ENCODE measurements around the gene GATA2.

Gene GATA2

DNA sequence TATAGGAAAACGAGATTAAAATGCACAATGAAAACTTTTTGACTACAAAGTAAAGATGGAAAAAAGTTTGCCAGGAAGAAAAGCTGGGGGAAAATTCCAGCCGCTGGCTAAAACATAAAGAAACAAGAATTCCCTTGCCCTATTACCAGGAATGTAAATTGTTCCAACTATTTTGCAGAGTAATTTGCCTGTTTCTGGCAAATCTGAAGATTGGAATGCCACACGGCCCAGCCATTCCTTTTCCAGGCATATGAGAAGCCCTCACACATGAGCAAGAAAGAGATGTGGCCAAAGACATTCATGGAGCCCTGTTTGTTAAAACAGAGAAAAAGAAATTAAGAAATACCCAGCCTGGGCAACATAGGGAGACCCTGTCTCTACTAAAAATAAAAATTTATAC lies 8.4 kb upstream of the GATA2 start:
- no peak for DNase-seq (ENCODE audit: low spot score)

DNA sequence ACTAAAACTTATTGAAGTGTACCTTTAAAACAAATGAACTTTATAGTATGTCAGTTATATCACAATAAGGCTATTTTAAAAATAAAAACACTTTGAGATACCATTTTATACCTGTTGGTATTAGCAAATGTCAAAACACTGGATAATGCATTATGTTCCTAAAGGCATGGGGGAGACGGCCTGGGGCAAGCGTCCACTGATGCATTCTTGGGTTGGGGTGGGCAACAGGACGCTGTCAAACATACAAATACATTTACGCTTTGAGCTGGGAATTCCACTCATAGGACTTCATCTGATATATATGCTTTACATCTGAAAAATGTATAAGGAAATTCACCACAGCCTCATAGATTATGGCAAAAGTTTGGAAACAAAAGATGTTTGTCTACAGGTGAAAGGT lies 7.6 kb upstream of the GATA2 start:
- no peak for DNase-seq (ENCODE audit: low spot score)

DNA sequence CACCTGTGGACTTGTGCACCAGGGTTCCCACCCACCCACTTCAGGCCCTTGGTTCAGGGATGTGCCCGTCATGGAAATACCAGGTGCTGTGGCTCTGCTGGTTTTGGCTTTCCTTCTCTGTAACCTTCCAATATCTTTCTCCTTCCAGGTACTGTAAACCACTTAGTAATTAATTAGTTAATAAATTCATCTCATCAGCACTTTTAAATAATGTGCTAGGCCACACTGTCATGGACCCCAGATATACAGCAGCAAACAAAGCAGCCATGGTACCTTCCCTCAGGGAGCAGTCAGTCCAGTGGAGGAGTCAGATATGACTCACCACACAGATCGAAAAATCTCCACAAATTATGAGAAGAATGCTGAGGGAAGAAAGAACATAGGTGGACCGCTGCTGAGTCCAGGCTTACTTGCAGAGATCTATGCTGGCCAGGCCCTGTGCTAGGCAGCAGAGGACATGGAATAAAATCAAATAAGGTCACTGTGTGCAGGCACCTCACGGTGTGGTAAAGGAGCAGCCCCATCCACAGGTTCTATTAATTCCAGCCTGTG lies 6.8 kb upstream of the GATA2 start:
- DNase-seq (ENCODE audit: low spot score), result no peak

DNA sequence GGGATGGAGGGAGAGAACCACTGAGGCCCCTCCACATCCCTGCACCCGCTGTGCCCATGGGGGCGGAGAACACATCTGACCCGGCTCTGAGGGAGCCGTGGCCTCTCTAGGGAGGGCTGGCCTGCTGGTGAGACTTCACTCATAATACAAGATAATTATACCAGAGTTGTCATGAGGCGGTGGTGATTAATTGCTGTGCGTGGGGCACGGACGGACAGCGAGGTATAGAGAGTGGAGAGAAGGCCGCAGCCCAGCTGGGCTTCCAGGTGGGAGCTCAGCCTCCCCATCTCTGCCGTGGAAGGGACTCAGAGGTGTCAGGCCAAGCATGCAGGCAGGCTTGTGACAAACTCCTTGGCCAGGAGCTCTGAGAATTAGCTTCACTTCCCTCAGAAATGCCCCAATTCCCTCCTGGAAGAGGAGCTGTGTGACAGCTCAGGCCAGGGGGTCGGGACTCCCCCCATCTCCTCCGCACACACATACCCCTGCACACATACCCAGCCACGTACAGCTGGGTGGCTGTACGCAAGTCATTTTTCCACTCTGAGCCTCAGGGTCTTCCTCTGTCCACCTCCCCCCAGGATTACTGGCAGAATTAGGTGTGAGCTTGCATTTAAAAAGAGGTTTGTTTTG lies 6.0 kb upstream of the GATA2 start:
- DNase-seq (ENCODE audit: low spot score), result no peak

DNA sequence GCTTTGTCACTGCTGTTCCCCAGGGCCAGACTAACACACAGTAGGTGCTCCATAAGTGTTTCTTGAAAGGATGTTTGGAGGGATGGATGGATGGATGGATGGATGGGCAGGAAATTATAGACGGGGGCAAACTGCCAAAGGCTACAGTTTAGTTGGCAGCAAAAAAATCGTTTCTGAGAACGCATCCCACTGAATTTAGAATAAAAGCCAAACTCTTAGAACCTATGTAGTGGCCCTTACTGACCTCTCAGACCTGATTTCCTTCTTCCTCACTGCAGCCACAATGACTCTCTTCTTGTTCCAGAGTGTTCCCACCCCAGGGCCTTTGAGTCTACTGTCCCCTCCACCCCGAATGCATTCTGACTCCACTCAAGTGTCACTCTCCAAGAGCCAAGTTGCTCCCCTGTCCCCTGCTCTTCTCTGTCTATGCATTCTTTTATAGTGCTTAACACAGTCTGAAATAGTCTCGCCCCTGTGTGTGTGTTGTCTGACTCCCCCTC lies 5.2 kb upstream of the GATA2 start:
- DNase-seq (ENCODE audit: low spot score), result no peak

DNA sequence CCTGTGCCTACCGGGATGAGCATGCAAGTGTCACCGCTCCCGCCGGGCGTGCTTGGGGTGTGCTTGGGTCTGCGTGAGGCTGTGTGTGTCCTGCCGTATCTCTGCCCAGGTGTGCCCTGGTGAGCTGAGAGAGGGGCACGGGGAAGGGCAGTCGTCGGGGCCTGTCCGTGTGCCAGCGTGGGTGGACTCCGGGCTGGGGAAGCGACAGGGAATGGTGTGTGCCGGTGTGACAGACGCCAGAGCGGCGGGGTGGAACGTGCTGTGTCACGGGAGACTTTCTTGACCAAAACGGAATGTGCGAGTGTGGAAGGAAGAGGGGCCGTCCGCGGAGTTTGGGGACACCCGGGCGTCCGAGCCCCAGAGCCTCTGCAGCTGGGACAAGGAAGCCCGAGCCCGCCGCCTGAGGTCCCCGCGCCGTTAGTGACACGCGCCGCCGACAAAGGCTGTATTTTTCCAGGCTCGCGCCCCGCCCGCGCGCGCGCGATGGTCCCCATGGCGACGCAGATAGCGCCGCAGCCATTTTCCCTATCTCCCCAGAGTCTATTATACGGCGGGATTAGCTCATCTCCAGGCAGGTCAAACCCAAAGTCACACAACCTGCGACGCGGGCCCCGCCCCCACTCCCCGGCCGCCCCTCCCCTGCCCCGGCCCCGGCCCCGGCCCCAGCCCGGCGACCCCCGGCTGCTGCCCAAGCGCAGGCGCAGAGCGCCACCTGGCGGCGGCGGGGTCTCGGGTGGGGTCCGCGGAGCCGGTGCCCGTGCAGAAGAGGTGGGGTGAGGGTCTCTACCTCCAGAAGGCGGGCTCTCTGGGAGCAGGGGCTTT lies 4.5 kb upstream of the GATA2 start:
- DNase-seq (ENCODE audit: low spot score), result no peak

DNA sequence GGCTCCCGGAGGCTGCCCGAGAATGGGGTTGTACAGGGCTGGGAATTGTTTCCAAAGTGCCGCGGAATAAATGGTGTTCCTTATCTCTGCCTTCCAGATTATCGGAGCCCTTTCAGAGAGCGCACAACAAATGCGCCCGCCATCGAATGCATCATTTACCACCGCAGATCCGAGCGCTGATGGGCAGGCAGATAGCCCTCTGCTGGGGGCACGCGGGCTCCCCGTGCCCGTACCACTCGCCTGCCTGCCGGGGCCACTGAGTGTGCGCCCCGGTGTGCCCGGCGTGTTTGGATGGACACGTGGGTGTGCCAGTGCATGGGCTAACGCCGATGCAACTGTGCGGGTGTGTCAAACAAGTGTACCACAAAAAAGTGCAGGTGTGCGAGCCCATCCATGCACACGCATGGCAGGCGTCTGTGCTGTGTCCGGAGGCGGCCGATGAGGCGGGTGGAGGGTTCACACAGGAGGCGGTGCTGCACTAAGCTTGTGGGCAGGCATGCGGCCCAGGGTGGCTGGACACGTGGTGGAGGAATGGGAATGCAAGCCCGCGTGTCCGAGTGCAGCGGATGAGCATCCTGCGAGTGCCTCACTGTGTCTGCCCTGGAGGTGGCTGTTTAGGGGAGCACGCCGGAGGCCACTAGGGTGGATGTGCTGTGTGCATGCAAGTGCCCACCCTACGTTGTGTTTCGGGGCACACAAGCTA lies 3.8 kb upstream of the GATA2 start:
- DNase-seq (ENCODE audit: low spot score), result no peak

DNA sequence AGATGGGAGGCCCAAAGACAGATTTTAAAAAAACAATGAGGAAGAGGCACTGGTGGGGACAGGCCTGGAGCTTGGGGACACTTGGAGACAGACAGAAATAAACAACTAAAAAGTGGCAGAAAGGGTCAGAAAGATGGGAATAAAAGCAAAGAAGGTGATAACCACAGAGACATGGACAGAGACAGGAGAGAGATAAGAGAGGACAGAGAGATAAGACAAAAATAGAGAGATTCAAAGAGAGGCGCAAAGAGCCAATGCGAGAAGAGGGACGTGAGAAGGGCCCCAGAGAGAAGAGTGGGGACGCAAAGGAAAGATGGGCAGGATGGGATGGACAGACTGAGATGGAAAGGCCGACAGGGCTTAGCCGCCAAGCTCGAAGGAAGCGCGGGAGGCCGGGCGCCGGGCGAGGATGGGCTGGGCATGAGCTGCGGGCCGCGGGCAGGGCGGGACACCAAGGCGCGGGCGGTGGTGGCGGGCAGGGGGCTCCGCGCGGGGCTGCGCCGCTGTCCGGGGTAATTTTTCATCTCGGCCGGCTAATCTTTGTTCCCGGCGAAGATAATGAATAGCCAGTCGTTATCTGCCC lies 3.1 kb upstream of the GATA2 start:
- DNase-seq (ENCODE audit: low spot score), result no peak

DNA sequence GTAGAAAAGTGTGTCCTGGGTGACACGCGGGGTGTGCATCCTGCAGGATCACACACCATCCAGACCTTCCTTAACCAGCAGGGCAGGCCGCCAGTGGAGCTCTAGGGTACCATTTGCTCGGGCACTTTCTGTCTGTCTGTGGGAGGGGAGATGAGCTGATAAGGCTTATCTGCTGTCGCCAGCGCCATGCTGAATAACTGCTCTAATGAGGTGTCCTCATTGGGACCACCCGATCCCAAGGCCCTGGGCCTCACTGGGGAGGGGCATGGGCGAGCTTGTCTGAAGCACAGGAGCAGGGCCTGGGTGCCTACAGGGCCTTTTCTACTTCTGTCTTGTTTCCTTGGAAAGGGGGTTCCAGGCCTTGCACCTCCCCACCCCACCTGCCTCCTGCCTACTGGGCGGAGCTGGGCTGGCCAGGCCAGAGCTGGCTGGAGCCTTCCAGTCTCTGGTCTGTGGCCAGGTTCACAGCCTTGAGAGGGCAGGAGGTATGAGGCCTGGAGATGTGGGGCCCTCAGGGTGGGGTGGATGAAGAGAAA lies 2.5 kb upstream of the GATA2 start:
- DNase-seq (ENCODE audit: low spot score), result no peak

DNA sequence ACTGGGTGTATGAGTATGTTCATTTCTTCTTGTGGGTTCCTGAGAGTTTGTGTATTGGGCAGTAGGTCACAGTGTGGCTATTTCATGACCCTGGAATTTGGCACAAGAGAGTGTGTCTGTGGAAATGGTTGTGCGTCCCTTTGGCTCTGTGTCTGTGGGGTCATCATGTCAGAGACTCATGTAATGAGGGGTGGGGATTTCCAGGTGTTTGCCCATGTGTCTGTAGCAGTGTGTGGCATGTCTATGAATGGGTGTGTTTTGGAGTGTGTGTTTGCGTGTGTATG lies 1.3 kb upstream of the GATA2 start:
- no peak for DNase-seq (ENCODE audit: low spot score)

DNA sequence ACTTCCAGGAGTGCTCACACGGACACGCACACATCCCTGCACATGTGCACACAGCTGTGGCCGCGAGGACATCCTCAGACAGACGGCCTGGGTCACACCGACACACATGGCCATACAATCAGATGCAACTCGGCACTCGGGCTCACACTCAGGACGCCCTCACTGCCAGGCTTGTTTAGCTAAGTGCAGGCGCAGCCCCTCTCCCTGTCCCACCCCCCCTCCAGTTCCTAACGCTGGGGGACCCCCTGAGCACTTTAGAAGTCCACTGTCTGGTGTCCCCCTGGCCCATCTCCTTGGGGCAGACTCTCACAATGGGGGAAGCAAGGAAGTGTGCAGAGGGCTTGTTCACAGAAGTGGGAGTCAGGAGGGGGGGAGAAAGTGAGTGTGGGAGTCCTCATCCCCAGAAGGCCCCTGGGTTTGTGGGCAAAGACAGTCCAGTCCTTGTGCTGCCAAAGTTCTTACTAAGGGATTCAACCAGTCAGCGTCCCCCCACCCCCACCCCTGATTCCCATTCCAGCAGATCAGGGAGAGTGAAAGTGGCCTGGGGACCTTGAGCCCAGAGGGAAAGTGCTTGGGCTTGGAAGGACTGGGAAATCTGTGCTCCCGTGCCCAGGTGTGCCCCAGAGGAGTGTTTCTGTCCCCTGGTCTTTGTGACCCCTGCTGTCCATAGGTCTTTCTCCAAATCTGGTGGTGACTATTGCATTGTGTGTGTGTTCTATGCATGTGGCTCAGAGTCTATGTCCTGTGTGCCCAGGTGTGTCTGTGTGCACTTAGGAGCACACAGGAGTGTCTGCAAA lies 767 bp upstream of the GATA2 start:
- DNase-seq (ENCODE audit: low spot score), result no peak

DNA sequence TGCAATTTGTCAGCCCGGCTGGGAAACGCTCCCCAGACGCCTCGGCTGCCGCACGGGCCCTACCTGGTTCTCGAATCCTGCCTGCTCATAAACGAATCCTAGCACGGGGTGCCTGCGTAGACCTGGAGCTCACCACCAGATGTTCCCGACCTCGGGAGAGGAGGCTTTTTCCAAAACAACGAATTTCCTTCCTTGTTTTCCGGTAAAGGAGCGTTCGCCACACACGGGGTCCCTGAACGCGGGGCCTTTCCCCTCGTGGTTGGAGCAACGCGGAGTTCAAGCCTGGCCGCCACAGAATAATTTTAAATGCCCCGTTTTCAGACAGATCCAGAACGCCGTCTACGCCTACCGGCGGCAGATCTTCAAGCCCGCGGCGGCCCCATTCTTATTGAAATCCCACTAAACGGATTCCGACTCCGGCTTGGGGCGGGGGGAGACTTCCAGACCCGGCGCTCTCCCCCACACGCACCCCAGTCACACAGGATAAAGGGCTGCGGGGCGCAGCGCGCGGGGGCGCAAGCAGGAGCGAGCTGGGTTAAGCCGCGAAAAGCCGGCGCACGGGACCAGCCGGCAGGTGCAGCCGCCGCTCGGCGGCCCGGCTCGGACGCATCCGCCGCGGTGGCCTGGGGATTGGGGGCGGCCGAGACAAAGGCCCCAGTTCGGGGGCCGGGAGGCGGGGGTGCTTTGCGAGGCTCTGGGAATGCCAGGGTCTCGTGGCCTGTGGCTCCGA lies 895 bp downstream of the GATA2 start:
- DNase-seq (ENCODE audit: low spot score), result no peak

DNA sequence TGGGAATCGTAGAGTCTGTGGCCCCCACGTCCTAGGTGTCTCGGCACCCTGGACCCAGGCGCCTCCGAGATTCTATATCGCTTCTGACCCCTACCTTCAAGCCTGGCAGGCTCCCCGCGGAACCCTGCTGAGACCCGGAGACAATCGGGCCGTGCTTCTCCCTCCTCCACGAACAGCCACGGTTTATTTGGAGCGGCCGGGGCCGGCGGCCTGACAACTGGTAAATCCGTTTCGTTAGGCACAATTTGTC lies 1.4 kb downstream of the GATA2 start:
- DNase-seq (ENCODE audit: low spot score), result no peak

DNA sequence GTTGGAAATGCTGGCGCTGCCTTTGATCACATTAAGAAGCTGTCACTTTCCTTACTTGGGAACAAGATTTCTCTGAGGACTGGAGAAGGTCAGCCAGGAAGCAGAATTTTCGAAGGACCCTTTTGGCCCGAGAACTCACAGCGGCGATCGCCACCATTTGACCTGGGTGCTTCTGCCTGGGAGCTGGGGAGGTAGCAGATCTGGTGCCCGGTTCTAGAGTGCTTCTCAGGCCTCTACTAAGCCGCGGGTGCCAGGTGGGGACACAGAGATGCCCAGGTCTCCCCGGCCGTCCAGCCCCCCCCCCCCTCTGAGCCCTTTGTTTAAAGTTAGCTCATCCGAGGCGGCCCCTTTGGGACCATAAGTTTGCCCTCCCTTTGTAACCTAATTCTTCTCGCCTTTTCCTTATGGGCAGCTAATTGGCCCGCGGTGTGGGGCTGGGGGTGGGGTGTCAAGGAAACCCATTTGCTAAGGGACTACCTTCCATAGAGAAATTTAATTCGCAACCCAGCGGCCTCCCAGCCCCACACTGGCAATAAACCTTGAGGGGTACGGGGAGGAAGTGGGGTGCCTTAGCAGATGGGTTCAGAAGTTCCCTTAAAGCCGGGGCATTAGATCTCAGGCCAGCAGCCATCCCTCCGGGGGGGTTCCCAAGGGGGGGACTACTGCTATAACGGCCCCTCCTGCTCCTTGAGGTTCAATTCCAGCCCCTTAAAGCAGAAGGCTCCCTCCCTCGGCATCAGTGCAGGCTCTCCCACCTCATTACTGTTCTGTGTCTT lies 1.9 kb downstream of the GATA2 start:
- no peak for DNase-seq (ENCODE audit: low spot score)

DNA sequence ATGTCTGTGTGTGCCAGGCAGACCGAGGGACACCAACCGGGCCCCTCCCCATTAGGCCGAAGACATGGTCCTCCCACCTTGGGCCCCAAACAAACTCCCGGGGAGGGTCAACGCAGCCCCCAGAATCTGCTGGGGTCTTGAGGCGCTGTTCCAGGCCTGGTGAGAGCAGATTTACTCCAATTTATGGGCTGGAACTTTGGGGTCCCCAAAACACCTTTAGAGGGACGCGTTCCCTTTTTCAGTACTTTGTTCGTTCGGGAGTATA lies 2.4 kb downstream of the GATA2 start:
- no peak for DNase-seq (ENCODE audit: low spot score)

DNA sequence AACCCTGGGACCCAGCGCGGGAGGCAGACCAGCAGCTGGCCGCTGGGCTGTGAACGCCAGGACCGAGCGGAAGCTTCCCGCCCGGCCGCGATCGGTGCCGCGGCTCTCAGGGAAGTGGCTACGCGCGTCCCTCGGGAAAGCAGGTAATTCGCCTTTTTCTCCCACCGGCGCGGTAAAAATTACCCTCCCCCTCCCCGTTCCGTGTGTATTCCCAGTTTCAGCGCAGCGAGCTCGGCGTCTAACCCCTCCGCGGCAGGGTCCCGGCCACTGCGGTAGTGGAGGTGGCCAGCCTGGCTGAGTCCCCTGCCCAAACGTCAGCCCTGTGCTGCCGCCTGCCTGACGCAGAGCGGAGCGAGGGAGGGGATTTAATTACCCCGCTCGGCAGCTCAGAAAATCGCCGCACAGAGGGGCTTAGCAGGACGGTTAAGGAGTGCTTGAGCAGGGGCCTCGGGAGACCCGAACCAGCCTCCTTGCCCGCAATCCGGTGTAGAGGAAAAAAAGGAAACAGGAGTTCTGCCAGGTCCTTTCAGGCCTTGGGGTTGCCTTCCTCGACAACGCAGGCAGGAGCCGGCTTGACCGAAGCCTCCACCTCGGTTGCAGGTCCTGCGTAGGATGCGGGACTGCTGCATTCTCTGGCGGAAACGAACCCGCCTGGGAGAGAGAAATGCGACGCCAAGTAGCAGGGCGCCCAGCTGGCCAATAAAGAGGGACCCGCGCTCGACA lies 2.9 kb downstream of the GATA2 start:
- no peak for DNase-seq (ENCODE audit: low spot score)

DNA sequence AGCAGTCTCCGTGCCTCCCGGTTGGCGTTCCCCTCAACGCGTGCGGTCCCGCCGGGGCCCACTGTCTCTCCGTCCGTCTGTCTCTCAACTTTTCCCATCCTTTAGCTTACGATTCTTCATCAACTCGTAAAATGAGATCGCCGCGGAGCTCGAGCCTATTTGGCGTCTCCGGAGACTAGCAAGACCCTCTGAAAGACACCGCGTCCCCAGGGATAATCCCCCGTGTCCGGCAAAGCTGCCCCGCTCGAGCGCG lies 3.4 kb downstream of the GATA2 start:
- DNase-seq (ENCODE audit: low spot score), result no peak

DNA sequence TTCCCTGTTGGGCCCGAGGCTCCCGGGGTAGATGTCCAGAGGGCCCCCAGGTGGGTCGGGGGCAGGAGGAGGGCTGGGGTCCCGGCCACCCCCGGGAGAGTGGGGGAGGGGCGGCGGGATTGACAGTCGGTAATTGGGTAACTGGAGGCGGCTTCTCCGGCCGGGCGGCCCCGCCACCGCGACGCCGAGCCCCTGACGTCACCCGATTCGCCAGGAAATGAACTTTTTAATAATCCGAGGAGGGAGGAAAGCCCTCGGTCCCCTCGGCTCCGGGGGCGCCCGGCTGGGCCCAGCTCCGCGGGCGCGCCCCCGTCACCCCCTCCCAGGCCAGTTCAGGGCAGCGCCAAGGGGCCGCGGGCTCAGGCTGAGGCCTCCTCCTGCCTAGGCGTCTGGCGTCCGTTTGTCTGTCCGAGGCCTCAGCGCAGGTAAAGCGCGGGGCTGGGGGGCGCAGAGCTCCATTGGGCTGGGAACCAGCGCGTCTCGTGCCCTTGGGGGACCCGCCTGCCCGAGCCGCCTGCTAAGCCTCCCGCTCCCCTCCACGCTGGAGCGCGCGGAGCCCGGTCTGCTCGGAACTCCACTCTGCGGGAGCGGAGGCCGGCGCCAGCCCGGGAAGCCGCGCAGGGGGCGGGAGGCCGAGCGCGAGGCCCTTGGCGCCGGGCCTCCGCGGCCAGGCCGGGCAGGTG lies 3.9 kb downstream of the GATA2 start:
- no peak for DNase-seq (ENCODE audit: low spot score)

DNA sequence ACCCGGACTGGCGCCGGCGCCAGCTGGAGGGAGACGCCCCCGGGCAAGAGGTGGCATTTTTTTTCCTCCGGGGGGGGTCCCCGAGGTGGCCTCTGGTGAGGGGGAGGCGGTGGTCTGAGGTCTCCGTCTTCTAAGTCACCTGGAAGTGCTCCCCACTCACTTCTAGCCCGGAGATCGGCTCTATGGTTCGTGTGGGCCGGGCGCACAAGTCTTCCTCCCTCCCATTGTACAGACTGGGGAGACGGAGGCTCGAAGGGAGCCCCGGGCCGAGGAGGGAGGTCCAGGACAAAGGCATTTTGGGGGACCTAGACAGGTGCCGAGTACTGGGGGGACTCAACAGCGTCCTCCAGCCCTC lies 4.4 kb downstream of the GATA2 start:
- DNase-seq (ENCODE audit: low spot score), result no peak

Data from hepatic stellate cell (primary cell).